ENCODE results near the gene MYOF. TPM values are rescaled to one million over a fixed set of nuclear protein-coding genes. Genes with fewer than 3 reads are reported as not detected.

The MYOF gene
- total and polyA plus RNA-seq, 9 of the 15 experiments (the other 6 are each of a cell fraction or from before 2014, with no cell fraction given): 0.06 to 0.27 TPM; not detected in 7

- ChIA-PET CTCF (ENCODE audit: low intra/inter-chr PET ratio) (no interaction called here), POLR2A (interaction anchor here (1.0 to 1.7 kb wide), 2 partner anchors 10 to 14 kb away, joined by 3 read pairs; no protein-coding TSS in a partner anchor)
- H3K27me3 ChIP-seq (ENCODE audit: control insufficient read depth in 2 of 2, insufficient read depth in 2 of 2, low read length in 2 of 2): peaks cover 0 to 5% of the 10 kb centered on the region in 2 experiments; a peak in 3 of 5 replicates
- H4K20me1 ChIP-seq (replicated peaks; ENCODE audit: control insufficient read depth, insufficient read depth, low read length): no peaks in the 10 kb centered on the region
- DNase-seq (ENCODE audit: extremely low read depth in 1 of 4, low spot score in 3 of 4): no peak
- H3K27ac ChIP-seq (ENCODE audit: extremely low read depth, low read depth, low read length): no peak overlapping the region
- no peaks in the 10 kb centered on the region for H3K9me3 ChIP-seq (replicated peaks; ENCODE audit: control insufficient read depth, insufficient read depth, low read depth, low read length)
- H2AFZ ChIP-seq (ENCODE audit: low read depth, low read length): no peak overlapping the region
- TF ChIP-seq GATAD2B (IDR thresholded peaks at IDR 0.05; ENCODE audit: borderline replicate concordance): no peak
- TF ChIP-seq TAF15 (IDR thresholded peaks at IDR 0.05; ENCODE audit: low read depth, low read length): no peak
- TF ChIP-seq HDAC6 (IDR thresholded peaks at IDR 0.05; ENCODE audit: low read depth, low read length): no peak
- no peak for TF ChIP-seq ZBTB49 (CRISPR knock-in tag; IDR thresholded peaks at IDR 0.05; ENCODE audit: borderline replicate concordance)
- no peak for TF ChIP-seq MCM5 (IDR thresholded peaks at IDR 0.05; ENCODE audit: low read depth)
- no peak for TF ChIP-seq KDM5B (IDR thresholded peaks at IDR 0.05; ENCODE audit: insufficient replicate concordance, low read depth, low read length)
- no peak for TF ChIP-seq EHMT2 (IDR thresholded peaks at IDR 0.05)
- no peak for TF ChIP-seq PHB (CRISPR knock-in tag; IDR thresholded peaks at IDR 0.05)
- no peak for TF ChIP-seq CREB1 (IDR thresholded peaks at IDR 0.05)
- no peak for TF ChIP-seq CREB1 (CRISPR knock-in tag; IDR thresholded peaks at IDR 0.05)
- TF ChIP-seq SPI1 (IDR thresholded peaks at IDR 0.05; ENCODE audit: borderline replicate concordance, low read depth, low read length): no peak
- no peak for TF ChIP-seq TRIM25 (IDR thresholded peaks at IDR 0.05; ENCODE audit: borderline replicate concordance)
- no peak for TF ChIP-seq SAFB (IDR thresholded peaks at IDR 0.05; ENCODE audit: borderline replicate concordance, low read depth, low read length)
- no peak for TF ChIP-seq FIP1L1 (IDR thresholded peaks at IDR 0.05; ENCODE audit: low read depth, low read length, poor library complexity, severe bottlenecking)
- no peak for TF ChIP-seq SMARCB1 (IDR thresholded peaks at IDR 0.05; ENCODE audit: insufficient read length, low read depth)
- 0% methylated on average over 2 of the region's 2 CpGs for WGBS (ENCODE audit: insufficient coverage, low coverage, missing lambda C conversion rate)
- H3K9ac ChIP-seq (ENCODE audit: insufficient read depth in 1 of 2, low read depth in 2 of 2, low read length in 2 of 2): no peak overlapping the region
- no peak for ATAC-seq
- no peak for FAIRE-seq
- intact Hi-C loops (cut with micrococcal nuclease) (no loop called here), in situ Hi-C loops (cut with MboI) (no loop called here)
- H3K4me2 ChIP-seq (ENCODE audit: insufficient read depth, low read length): no peak overlapping the region
- H3K79me2 ChIP-seq (ENCODE audit: control insufficient read depth, insufficient read depth, low read length): no peaks in the 10 kb centered on the region
- no TSS peak for BruUV-seq (replicated peaks)
- H3K4me3 ChIP-seq: no peak overlapping the region
- no peaks in the 10 kb centered on the region for H3K4me1 ChIP-seq (replicated peaks in 1 of 2; ENCODE audit: control insufficient read depth in 2 of 2, insufficient read depth in 2 of 2, low read length in 2 of 2)
- no peaks in the 10 kb centered on the region for H3K36me3 ChIP-seq (ENCODE audit: control insufficient read depth, insufficient read depth, low read length)
- no peaks in the 10 kb centered on the region for H3K9me1 ChIP-seq (ENCODE audit: control insufficient read depth, insufficient read depth, low read length)
Measured at GRCh38 chr10:93454146-93454545, 28.0 kb downstream of the MYOF start.

Measured in K562 (cell line).